CD8-positive, alpha-beta memory T cell (primary cell): ENCODE measurements around the gene RASAL3. TPM values are rescaled to one million over a fixed set of nuclear protein-coding genes. Genes with fewer than 3 reads are reported as not detected.

Experiments used
- polyA plus RNA-seq: library from polyadenylated mRNA; unstranded; fragments of 300-500 nt; fragmentation: Illumina TruSeq; gene quantifications from one replicate; pipeline ENCODE4 v1.2.3, GENCODE V29; 2021
- total RNA-seq, 2 experiments: library from RNA; stranded (reverse); gene quantifications; one replicate each; pipeline ENCODE4 v1.2.3, GENCODE V29; 2021

RASAL3 gene
- total and polyA plus RNA-seq, 3 experiments from 2014 or later: 120 to 144 (median 125) TPM

Other genes with a start within 250 kb of the RASAL3 start
- not detected for gene EPHX3, start 232.1 kb downstream of the RASAL3 start, total RNA-seq
- not detected for gene EPHX3, start 232.1 kb downstream of the RASAL3 start, polyA plus RNA-seq
- gene BRD4, start 132.0 kb downstream of the RASAL3 start, total RNA-seq: 100 to 1,000 TPM; 101 to 109 TPM
- 35.3 TPM for gene BRD4, start 132.0 kb downstream of the RASAL3 start, polyA plus RNA-seq
- gene AKAP8, start 84.8 kb downstream of the RASAL3 start, total RNA-seq: 10 to 100 TPM; 48.6 to 59.8 TPM
- 22.3 TPM for gene AKAP8, start 84.8 kb downstream of the RASAL3 start, polyA plus RNA-seq
- 10 to 100 TPM; 74.5 to 74.9 TPM for gene AKAP8L, start 45.6 kb downstream of the RASAL3 start, total RNA-seq
- 69.8 TPM for gene AKAP8L, start 45.6 kb downstream of the RASAL3 start, polyA plus RNA-seq
- 10 to 100 TPM; 28.9 to 31.2 TPM for gene WIZ, start 14.6 kb downstream of the RASAL3 start, total RNA-seq
- 1.8 TPM for gene WIZ, start 14.6 kb downstream of the RASAL3 start, polyA plus RNA-seq
- under 1 TPM in 1 of 2 experiments, not detected in 1; 0.13 TPM for gene PGLYRP2, start 15.0 kb upstream of the RASAL3 start, total RNA-seq
- gene PGLYRP2, start 15.0 kb upstream of the RASAL3 start, polyA plus RNA-seq: 0.49 TPM
- gene CYP4F22, start 44.0 kb upstream of the RASAL3 start, total RNA-seq: under 1 TPM; 0.71 to 0.79 TPM
- gene CYP4F22, start 44.0 kb upstream of the RASAL3 start, polyA plus RNA-seq: 5.1 TPM
- not detected for gene CYP4F8, start 150.7 kb upstream of the RASAL3 start, total RNA-seq
- not detected for gene CYP4F8, start 150.7 kb upstream of the RASAL3 start, polyA plus RNA-seq
- gene CYP4F3, start 176.4 kb upstream of the RASAL3 start, total RNA-seq: under 1 TPM; 0.16 to 0.28 TPM
- gene CYP4F3, start 176.4 kb upstream of the RASAL3 start, polyA plus RNA-seq: not detected
- 1 to 10 TPM in 1 of 2 experiments, under 1 TPM in 1; 0.93 to 1.3 TPM for gene CYP4F12, start 208.5 kb upstream of the RASAL3 start, total RNA-seq
- gene CYP4F12, start 208.5 kb upstream of the RASAL3 start, polyA plus RNA-seq: not detected